ENCODE results near the gene POMGNT2. TPM values are rescaled to one million over a fixed set of nuclear protein-coding genes. Genes with fewer than 3 reads are reported as not detected.

POMGNT2 gene
- total and polyA plus RNA-seq, 10 of the 15 experiments (the other 5 are each of a cell fraction or from before 2014, with no cell fraction given) = 0.02 to 1.7 (median 0.17) TPM; not detected in 1

DNA sequence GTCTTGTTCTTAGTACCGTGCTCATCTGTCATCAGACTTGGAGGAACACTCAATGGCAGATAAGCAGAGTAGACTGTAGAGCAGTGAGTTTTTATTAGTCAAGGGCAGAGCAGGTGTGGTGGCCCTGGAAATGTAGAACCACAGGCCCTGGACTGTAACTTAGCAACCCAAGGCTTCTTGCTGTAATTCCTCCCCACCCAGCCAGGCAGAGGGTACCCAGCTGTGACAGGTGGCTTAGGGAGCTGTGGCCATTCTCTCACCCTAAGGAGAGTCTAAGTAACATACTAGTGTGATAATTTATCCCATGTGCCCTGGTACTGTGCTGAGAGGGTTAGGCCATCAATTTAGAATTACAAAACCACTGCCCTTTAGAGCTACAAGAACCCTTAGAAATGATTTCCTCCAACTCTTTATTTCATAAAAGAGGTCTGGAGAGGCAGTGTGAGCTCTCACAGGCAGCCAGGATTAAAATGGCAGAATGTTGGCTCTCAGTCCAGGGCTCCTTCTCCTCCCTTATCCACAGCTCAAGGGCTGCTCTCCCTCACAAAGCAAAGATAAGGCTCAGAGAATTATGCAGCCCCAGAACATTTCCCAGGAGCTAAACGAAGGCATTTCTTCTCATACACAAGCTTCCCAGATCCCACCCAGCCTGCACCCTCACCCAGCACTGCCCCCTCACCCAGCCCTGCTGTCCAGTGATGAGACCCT is 3.0 kb downstream of the POMGNT2 start (continued):
- TF ChIP-seq RAD21 (IDR thresholded peaks at IDR 0.05; ENCODE audit: insufficient read depth, low read depth, low read length) (no peak), CBX5 (IDR thresholded peaks at IDR 0.05; ENCODE audit: low read depth) (no peak)

DNA sequence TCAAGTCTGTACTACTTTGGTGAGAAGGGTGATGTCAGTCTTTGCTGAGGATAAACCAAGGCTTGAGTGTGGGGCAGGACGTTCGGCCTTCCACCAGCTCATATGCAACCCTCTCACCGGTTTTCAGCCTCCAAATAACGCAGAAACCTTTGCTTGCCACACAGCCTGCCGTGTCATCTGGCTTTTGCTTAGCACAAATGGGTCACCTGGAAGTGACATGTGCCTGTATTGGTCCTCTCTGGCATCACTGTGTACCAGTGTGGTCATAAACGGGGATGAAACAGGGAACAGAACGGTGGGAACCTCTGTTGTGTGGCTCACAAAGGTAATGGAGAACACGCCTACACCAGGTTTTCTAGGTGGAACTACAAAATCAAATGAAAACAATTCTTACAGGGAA is 7.1 kb downstream of the POMGNT2 start:
- CTCF ChIA-PET = no interaction called here
- RAD21 ChIA-PET (ENCODE audit: unreplicated experiment) = no interaction called here

More for the DNA sequence above, 7.1 kb downstream of the POMGNT2 start:
- Histone ChIP-seq H3K9me3 (replicated peaks; ENCODE audit: control insufficient read depth, insufficient read depth, low read length) (no peaks in the 10 kb centered on the region), H3K9ac (ENCODE audit: control insufficient read depth, insufficient read depth, low read length) (no peak overlapping the region), H3K79me2 (ENCODE audit: control insufficient read depth, insufficient read depth, low read length) (no peaks in the 10 kb centered on the region), H2AFZ (ENCODE audit: control insufficient read depth, low read depth, low read length) (no peak overlapping the region), H3K27me3 (replicated peaks in 1 of 2; ENCODE audit: control insufficient read depth in 2 of 2, insufficient read depth in 2 of 2, low read length in 1 of 2) (no peaks in the 10 kb centered on the region; a peak in 1 of 4 replicates), H3K4me1 (ENCODE audit: control insufficient read depth, insufficient read depth, low read length) (no peaks in the 10 kb centered on the region), H4K20me1 (ENCODE audit: control insufficient read depth, insufficient read depth) (no peaks in the 10 kb centered on the region), H3K4me3 (no peak overlapping the region), H3K4me2 (ENCODE audit: control insufficient read depth, insufficient read depth) (no peak overlapping the region), H3K27ac (ENCODE audit: control insufficient read depth, insufficient read depth) (no peak overlapping the region), H3K36me3 (ENCODE audit: control insufficient read depth in 2 of 2, insufficient read depth in 2 of 2, low read length in 1 of 2) (no peaks in the 10 kb centered on the region)
- POLR2A ChIA-PET = no interaction called here
- ATAC-seq = no peak
- no peak for TF ChIP-seq ATF7 (IDR thresholded peaks at IDR 0.05; ENCODE audit: low read depth)
- no peak for TF ChIP-seq YBX1 (IDR thresholded peaks at IDR 0.05)
- no peak for TF ChIP-seq NFIC (IDR thresholded peaks at IDR 0.05; ENCODE audit: low read depth, low read length)
- TF ChIP-seq NFXL1 (IDR thresholded peaks at IDR 0.05; ENCODE audit: borderline replicate concordance) = no peak
- TF ChIP-seq HDGF (IDR thresholded peaks at IDR 0.05) = no peak
- 23% methylated on average over 8 of the region's 8 CpGs for WGBS (ENCODE audit: insufficient coverage, insufficient replicate concordance, low lambda C conversion rate, missing lambda C conversion rate)
- SMC1A ChIA-PET (ENCODE audit: uncharacterized antibody, unreplicated experiment) = no interaction called here
- in situ Hi-C loops (cut with MboI) = no loop called here
- no TSS peak for BruUV-seq (replicated peaks)
- FAIRE-seq = no peak
- no peak for DNase-seq (ENCODE audit: low read depth, low spot score)
- intact Hi-C loops (cut with micrococcal nuclease; ENCODE audit: unreplicated experiment) = no loop called here
